Measurements from ENCODE around the gene MAX.
"Not testable (repeated sequence)": the region's sequence is repeated elsewhere in the genome, so short reads cannot be mapped to it uniquely, and the experiment has no call there.

The MAX gene

GRCh38 chr14:65104791-65105190, 2.5 kb upstream of the MAX start:
- DNase-seq (ENCODE audit: low read depth in 2 of 2): no peak

- DNase-seq (ENCODE audit: low read depth in 2 of 2): no peak
Measured at GRCh38 chr14:65103150-65103760, 938 bp upstream of the MAX start.

- DNase-seq (ENCODE audit: low read depth in 2 of 2): peak in 1 of 2 donors; percentile 11
Measured at GRCh38 chr14:65101631-65102440, 481 bp downstream of the MAX start.

- DNase-seq (ENCODE audit: low read depth in 2 of 2): no peak
Measured at GRCh38 chr14:65100922-65101541, 1.3 kb downstream of the MAX start.

GRCh38 chr14:65098586-65098985, 3.7 kb downstream of the MAX start:
- no peak for DNase-seq (ENCODE audit: low read depth in 2 of 2)

- no peak for DNase-seq (ENCODE audit: low read depth in 2 of 2)
Measured at GRCh38 chr14:65096323-65097089, 5.8 kb downstream of the MAX start.

- no peak for DNase-seq (ENCODE audit: low read depth in 2 of 2)
Measured at GRCh38 chr14:65095633-65096205, 6.6 kb downstream of the MAX start.

GRCh38 chr14:65092349-65092748, 10.0 kb downstream of the MAX start:
- DNase-seq (ENCODE audit: low read depth in 2 of 2): no peak

- not testable (repeated sequence) for DNase-seq (ENCODE audit: low read depth in 2 of 2)
Measured at GRCh38 chr14:65087835-65088234, 14.5 kb downstream of the MAX start.

- DNase-seq (ENCODE audit: low read depth in 2 of 2): not testable (repeated sequence)
Measured at GRCh38 chr14:65086686-65087085, 15.6 kb downstream of the MAX start.

GRCh38 chr14:65084554-65085505, 17.5 kb downstream of the MAX start:
- DNase-seq (ENCODE audit: low read depth in 2 of 2): no peak

- DNase-seq (ENCODE audit: low read depth in 2 of 2): no peak
Measured at GRCh38 chr14:65082930-65083329, 19.4 kb downstream of the MAX start.

GRCh38 chr14:65080960-65081747, 21.2 kb downstream of the MAX start:
- DNase-seq (ENCODE audit: low read depth in 2 of 2): no peak

GRCh38 chr14:65079768-65080167, 22.5 kb downstream of the MAX start:
- DNase-seq (ENCODE audit: low read depth in 2 of 2): no peak

GRCh38 chr14:65079201-65079600, 23.1 kb downstream of the MAX start:
- no peak for DNase-seq (ENCODE audit: low read depth in 2 of 2)

GRCh38 chr14:65077318-65077717, 25.0 kb downstream of the MAX start:
- DNase-seq (ENCODE audit: low read depth in 2 of 2): no peak

GRCh38 chr14:65075628-65076325, 26.5 kb downstream of the MAX start:
- no peak for DNase-seq (ENCODE audit: low read depth in 2 of 2)

- DNase-seq (ENCODE audit: low read depth in 2 of 2): no peak
Measured at GRCh38 chr14:65074449-65075150, 27.7 kb downstream of the MAX start.

Measured in activated CD4-positive, alpha-beta T cell treated with anti-CD3 and anti-CD28 coated beads for 24 hours (primary cell).